ENCODE measurements around the gene FDX2.
A peak's percentile ranks its signal among the peaks of the same experiment; 100 is the strongest.

The FDX2 gene

DNA sequence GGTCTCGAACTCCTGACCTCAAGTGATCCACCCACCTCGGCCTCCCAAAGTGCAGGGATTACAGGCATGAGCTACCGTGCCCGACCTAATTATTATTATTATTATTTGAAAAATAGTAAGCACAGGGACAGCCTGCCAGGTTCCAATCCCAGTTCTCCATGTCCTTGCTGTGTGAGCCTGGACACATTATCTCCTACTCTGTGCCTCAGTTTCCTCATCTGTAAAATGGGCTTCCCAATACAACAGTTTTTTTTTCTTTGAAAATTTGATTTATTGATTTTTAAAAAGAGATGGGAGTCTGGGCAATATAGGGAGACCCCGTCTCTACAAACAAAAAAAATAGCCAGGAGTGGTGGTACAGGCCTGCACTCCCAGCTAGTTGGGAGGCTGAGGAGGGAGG, 9.5 kb downstream of the FDX2 start:
- Histone ChIP-seq H3K9ac (ENCODE audit: low read depth, low read length, poor library complexity) (no peak overlapping the region), H3K4me3 (ENCODE audit: low read length in 2 of 2) (no peak overlapping the region), H3K9me3 (replicated peaks in 1 of 2; ENCODE audit: control insufficient read depth in 2 of 2, insufficient read depth in 1 of 2, low read depth in 1 of 2, low read length in 2 of 2) (no peaks in the 10 kb centered on the region), H3K4ac (ENCODE audit: low read length) (no peak overlapping the region), H3K18ac (ENCODE audit: low read length) (no peak overlapping the region), H3K79me1 (ENCODE audit: low read depth, low read length) (no peaks in the 10 kb centered on the region), H2BK12ac (ENCODE audit: low read length) (no peak overlapping the region), H4K8ac (ENCODE audit: low read depth, low read length) (no peak overlapping the region), H3K27me3 (ENCODE audit: control insufficient read depth in 3 of 3, insufficient read depth in 3 of 3, low read depth in 1 of 3, low read length in 3 of 3) (no peaks in the 10 kb centered on the region), H3K4me1 (ENCODE audit: control insufficient read depth in 2 of 2, insufficient read depth in 1 of 2, low read depth in 1 of 2, low read length in 2 of 2) (no peaks in the 10 kb centered on the region), H2AFZ (ENCODE audit: low read length) (no peak overlapping the region), H2BK120ac (ENCODE audit: low read depth, low read length) (no peak overlapping the region), H2AK5ac (ENCODE audit: low read depth, low read length) (no peak overlapping the region), H3K27ac (replicated peaks; ENCODE audit: low read length) (no peak overlapping the region), H3K14ac (ENCODE audit: low read length) (no peak overlapping the region), H3K36me3 (replicated peaks in 1 of 2; ENCODE audit: control insufficient read depth in 2 of 2, insufficient read depth in 2 of 2, low read length in 2 of 2) (peaks cover 6 to 13% of the 10 kb centered on the region in 2 donors), H3K23ac (ENCODE audit: low read depth, low read length, poor library complexity) (no peak overlapping the region), H4K91ac (ENCODE audit: low read depth, low read length, poor library complexity) (no peak overlapping the region), H2BK5ac (ENCODE audit: low read length) (no peak overlapping the region), H3K4me2 (ENCODE audit: insufficient read depth, low read length, poor library complexity, severe bottlenecking) (no peak overlapping the region), H2BK15ac (ENCODE audit: low read length) (no peak overlapping the region)
- DNase-seq (ENCODE audit: low spot score): no peak
- no CpG with 5 or more reads among the region's 5 CpGs for WGBS, 2 donors (ENCODE audit: extremely low coverage in 2 of 2, insufficient read length in 2 of 2, insufficient replicate concordance in 1 of 2)

DNA sequence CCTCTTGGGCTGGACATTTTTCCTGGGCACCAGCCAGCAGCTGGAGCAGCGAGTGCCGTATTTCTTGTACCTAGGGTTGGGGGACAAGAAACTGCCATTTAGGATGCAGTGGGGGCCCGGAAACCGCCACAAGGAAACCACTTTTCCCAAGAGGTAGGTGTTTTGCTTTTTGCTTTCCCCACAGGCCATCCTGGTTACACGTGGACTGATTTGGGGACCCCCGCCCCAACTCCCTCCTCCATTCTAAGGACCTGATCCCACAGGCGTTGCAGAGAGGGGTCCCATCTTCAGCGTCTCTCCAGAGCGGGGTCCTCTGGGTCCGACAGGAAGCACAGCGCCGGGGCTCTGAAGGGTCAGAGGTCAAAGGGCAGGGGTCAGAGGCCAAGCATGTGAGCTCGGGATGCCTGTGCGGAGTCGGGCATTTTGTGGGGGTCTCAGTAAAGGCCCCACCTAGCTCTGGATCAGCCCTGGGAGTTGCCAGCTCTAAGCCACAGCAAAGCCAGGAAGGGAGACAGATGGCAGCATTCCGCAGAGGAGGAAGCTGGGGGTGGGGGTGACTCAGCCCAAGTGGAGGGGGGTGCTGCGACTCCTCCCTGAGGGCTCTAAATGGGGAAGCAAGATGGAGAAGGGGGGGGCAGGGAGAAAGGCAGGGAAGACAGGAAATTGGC, 10.5 kb downstream of the FDX2 start:
- H3K18ac ChIP-seq (ENCODE audit: low read length): no peak overlapping the region
- H2AFZ ChIP-seq (ENCODE audit: low read length): no peak overlapping the region
- no peak overlapping the region for H3K14ac ChIP-seq (ENCODE audit: low read length)
- no peak overlapping the region for H2BK12ac ChIP-seq (ENCODE audit: low read length)
- H2BK120ac ChIP-seq (ENCODE audit: low read depth, low read length): no peak overlapping the region
- no CpG with 5 or more reads among the region's 17 CpGs for WGBS, 2 donors (ENCODE audit: extremely low coverage in 2 of 2, insufficient read length in 2 of 2, insufficient replicate concordance in 1 of 2)
- no peak for DNase-seq (ENCODE audit: low spot score)
- peaks cover 3 to 6% of the 10 kb centered on the region in 2 donors for H3K36me3 ChIP-seq (replicated peaks in 1 of 2; ENCODE audit: control insufficient read depth in 2 of 2, insufficient read depth in 2 of 2, low read length in 2 of 2)
- no peaks in the 10 kb centered on the region for H3K27me3 ChIP-seq (ENCODE audit: control insufficient read depth in 3 of 3, insufficient read depth in 3 of 3, low read depth in 1 of 3, low read length in 3 of 3)
- no peaks in the 10 kb centered on the region for H3K4me1 ChIP-seq (ENCODE audit: control insufficient read depth in 2 of 2, insufficient read depth in 1 of 2, low read depth in 1 of 2, low read length in 2 of 2)
- H3K4me2 ChIP-seq (ENCODE audit: insufficient read depth, low read length, poor library complexity, severe bottlenecking): no peak overlapping the region
- H4K91ac ChIP-seq (ENCODE audit: low read depth, low read length, poor library complexity): no peak overlapping the region
- no peak overlapping the region for H3K27ac ChIP-seq (replicated peaks; ENCODE audit: low read length)
- no peak overlapping the region for H2BK5ac ChIP-seq (ENCODE audit: low read length)
- no peaks in the 10 kb centered on the region for H3K79me1 ChIP-seq (ENCODE audit: low read depth, low read length)
- no peak overlapping the region for H3K4me3 ChIP-seq (ENCODE audit: low read length in 2 of 2)
- H2AK5ac ChIP-seq (ENCODE audit: low read depth, low read length): no peak overlapping the region
- H3K23ac ChIP-seq (ENCODE audit: low read depth, low read length, poor library complexity): no peak overlapping the region
- H3K9me3 ChIP-seq (replicated peaks in 1 of 2; ENCODE audit: control insufficient read depth in 2 of 2, insufficient read depth in 1 of 2, low read depth in 1 of 2, low read length in 2 of 2): no peaks in the 10 kb centered on the region
- no peak overlapping the region for H3K9ac ChIP-seq (ENCODE audit: low read depth, low read length, poor library complexity)
- no peak overlapping the region for H2BK15ac ChIP-seq (ENCODE audit: low read length)
- no peak overlapping the region for H4K8ac ChIP-seq (ENCODE audit: low read depth, low read length)
- no peak overlapping the region for H3K4ac ChIP-seq (ENCODE audit: low read length)

DNA sequence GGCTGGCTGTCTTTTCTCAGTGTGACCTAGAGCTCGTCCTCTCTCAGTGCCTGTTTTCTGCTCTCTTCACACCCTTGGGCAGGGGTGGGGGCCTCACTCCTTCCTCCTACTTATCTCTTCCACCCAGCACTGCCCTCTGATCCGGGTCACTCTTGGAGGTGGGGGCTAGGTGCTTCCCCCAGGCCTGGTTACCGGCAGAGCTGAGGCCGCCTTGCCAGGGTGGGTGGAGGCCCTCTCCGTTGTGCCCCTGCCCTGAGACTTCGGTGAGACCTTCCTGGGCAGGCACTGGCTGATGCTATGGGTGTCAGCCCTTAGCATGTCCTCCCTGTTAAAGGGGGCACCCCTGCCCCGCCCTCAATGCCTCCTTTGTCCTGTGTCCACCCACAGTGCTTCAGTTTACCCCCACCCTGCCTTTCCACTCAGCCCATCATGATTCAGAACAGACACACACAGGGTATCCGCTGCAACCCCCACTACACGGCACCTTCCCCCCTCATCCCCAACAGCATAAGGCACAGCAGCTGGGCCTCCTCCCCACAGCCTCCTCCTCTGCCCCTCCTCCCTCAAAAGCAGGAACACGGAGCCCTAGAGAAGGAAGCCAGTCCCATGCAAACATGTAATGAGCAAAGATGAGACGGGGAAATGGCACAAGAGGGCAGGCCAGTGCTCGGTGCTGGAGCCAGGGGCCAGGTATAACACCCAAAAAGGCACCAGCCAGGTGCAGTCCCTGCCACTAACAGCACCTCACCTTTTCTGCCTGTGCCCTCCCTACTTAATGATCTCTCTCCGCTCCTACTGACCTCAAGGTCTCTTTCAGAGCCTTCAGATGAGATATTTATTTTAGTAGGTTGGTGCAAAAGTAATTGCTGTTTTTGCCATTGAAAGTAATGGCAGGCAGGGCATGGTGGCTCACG, 16.0 kb downstream of the FDX2 start:
- no peak overlapping the region for H3K4me2 ChIP-seq (ENCODE audit: insufficient read depth, low read length, poor library complexity, severe bottlenecking)
- H2AK5ac ChIP-seq (ENCODE audit: low read depth, low read length): peak overlapping the region; percentile 70
- H3K9ac ChIP-seq (ENCODE audit: low read depth, low read length, poor library complexity): peak overlapping the region; percentile 30
- peak overlapping the region; percentile 87 for H2BK5ac ChIP-seq (ENCODE audit: low read length)
- peak overlapping the region; percentile 76 for H4K8ac ChIP-seq (ENCODE audit: low read depth, low read length)
- H2BK120ac ChIP-seq (ENCODE audit: low read depth, low read length): peak overlapping the region; percentile 47
- H3K4me3 ChIP-seq (ENCODE audit: low read length in 2 of 2): peak overlapping the region in 1 of 2 donors; percentile 6
- no peak overlapping the region for H4K91ac ChIP-seq (ENCODE audit: low read depth, low read length, poor library complexity)
- DNase-seq (ENCODE audit: low spot score): no peak
- H2AFZ ChIP-seq (ENCODE audit: low read length): peak overlapping the region; percentile 56
- H3K4ac ChIP-seq (ENCODE audit: low read length): no peak overlapping the region
- H3K14ac ChIP-seq (ENCODE audit: low read length): no peak overlapping the region
- peaks cover 0 to 2% of the 10 kb centered on the region in 2 donors for H3K36me3 ChIP-seq (replicated peaks in 1 of 2; ENCODE audit: control insufficient read depth in 2 of 2, insufficient read depth in 2 of 2, low read length in 2 of 2)
- H3K18ac ChIP-seq (ENCODE audit: low read length): no peak overlapping the region
- no peak overlapping the region for H3K27ac ChIP-seq (replicated peaks; ENCODE audit: low read length)
- peaks cover 17 to 25% (median 25%) of the 10 kb centered on the region in 3 experiments for H3K27me3 ChIP-seq (ENCODE audit: control insufficient read depth in 3 of 3, insufficient read depth in 3 of 3, low read depth in 1 of 3, low read length in 3 of 3)
- H2BK12ac ChIP-seq (ENCODE audit: low read length): no peak overlapping the region
- peak overlapping the region; percentile 68 for H3K23ac ChIP-seq (ENCODE audit: low read depth, low read length, poor library complexity)
- no CpG with 5 or more reads among the region's 14 CpGs for WGBS, 2 donors (ENCODE audit: extremely low coverage in 2 of 2, insufficient read length in 2 of 2, insufficient replicate concordance in 1 of 2)
- H3K9me3 ChIP-seq (replicated peaks in 1 of 2; ENCODE audit: control insufficient read depth in 2 of 2, insufficient read depth in 1 of 2, low read depth in 1 of 2, low read length in 2 of 2): no peaks in the 10 kb centered on the region
- H2BK15ac ChIP-seq (ENCODE audit: low read length): no peak overlapping the region
- H3K79me1 ChIP-seq (ENCODE audit: low read depth, low read length): no peaks in the 10 kb centered on the region
- H3K4me1 ChIP-seq (ENCODE audit: control insufficient read depth in 2 of 2, insufficient read depth in 1 of 2, low read depth in 1 of 2, low read length in 2 of 2): peaks cover 7% of the 10 kb centered on the region in 2 donors

All from neuronal stem cell (in vitro differentiated cells).